HEK293 (cell line): ENCODE data around the gene CBFA2T2.
A peak's percentile ranks its signal among the peaks of the same experiment; 100 is the strongest.

Source experiments
- CTCF ChIA-PET: fragments of 350-600 bp; formaldehyde crosslinking; extraction: SDS; loops from one replicate; lab custom pipeline; 2021; ENCODE audit warnings: antibody characterized with exemption; lab: Yijun Ruan, JAX
- POLR2A ChIA-PET: fragments of 300-600 bp; formaldehyde crosslinking; extraction: SDS; loops from one replicate; lab custom pipeline; 2020; ENCODE audit warnings: antibody characterized with exemption, inconsistent platforms; lab: Yijun Ruan, JAX
- H3K27ac ChIP-seq: fragments of 200-500 bp; sonication (Bioruptor generic); 2 replicates; pipeline ENCODE4 v1.5.1; 2014; ENCODE audit warnings: low read depth, low read length, control low read depth, inconsistent platforms; ENCODE audit errors: extremely low read depth
- H3K36me3 ChIP-seq, 2 experiments: fragments of 200-500 bp in 1 of 2; sonication (Bioruptor generic) in 1 of 2; 1 replicate in 1 of 2; 2 replicates in 1 of 2; pipeline ENCODE4 v1.5.1; 2014 to 2017; ENCODE audit warnings: inconsistent platforms in 2 of 2, low read length in 2 of 2; ENCODE audit not compliant: control insufficient read depth in 2 of 2, insufficient read depth in 1 of 2
- H3K4me1 ChIP-seq: fragments of 200-500 bp; sonication (Bioruptor generic); 2 replicates; pipeline ENCODE4 v1.5.1; 2014; ENCODE audit warnings: mild to moderate bottlenecking, low read length, inconsistent platforms; ENCODE audit not compliant: control insufficient read depth, insufficient read depth
- H3K4me3 ChIP-seq: 2 replicates; pipeline ENCODE4 v1.5.1; 2011; ENCODE audit warnings: low read depth, mild to moderate bottlenecking, control low read depth, low read length, moderate library complexity
- H3K9me3 ChIP-seq: fragments of 200-500 bp; sonication (Bioruptor generic); 2 replicates; pipeline ENCODE4 v1.5.1; 2014; ENCODE audit warnings: low read depth, low read length, inconsistent platforms; ENCODE audit not compliant: control insufficient read depth, insufficient read depth
- HOXC10 ChIP-seq: sonication (generic); formaldehyde crosslinking; IDR thresholded peaks from 2 replicates; pipeline ENCODE4 v1.8.1; 2023; ENCODE audit warnings: mild to moderate bottlenecking, missing genetic modification reagents
- OSR2 ChIP-seq: fragments of 450-650 bp; formaldehyde crosslinking; IDR thresholded peaks from 2 replicates; pipeline ENCODE4 v1.5.1; 2016; ENCODE audit warnings: missing biosample characterization, missing genetic modification characterization
- OVOL3 ChIP-seq: fragments of 450-650 bp; formaldehyde crosslinking; IDR thresholded peaks from 2 replicates; pipeline ENCODE4 v1.5.1; 2016; ENCODE audit warnings: missing biosample characterization, missing genetic modification characterization
- PRDM1 ChIP-seq: fragments of 450-650 bp; formaldehyde crosslinking; IDR thresholded peaks from 2 replicates; pipeline ENCODE4; 2016; ENCODE audit warnings: missing biosample characterization, missing genetic modification characterization
- SCRT2 ChIP-seq: fragments of 450-650 bp; formaldehyde crosslinking; IDR thresholded peaks from 2 replicates; pipeline ENCODE4 v1.5.1; 2016; ENCODE audit warnings: missing biosample characterization, missing genetic modification characterization
- ZBTB17 ChIP-seq: fragments of 450-650 bp; formaldehyde crosslinking; IDR thresholded peaks from 2 replicates; pipeline ENCODE4 v1.5.1; 2016; ENCODE audit warnings: missing biosample characterization, missing genetic modification characterization
- ZBTB20 ChIP-seq: fragments of 450-650 bp; formaldehyde crosslinking; IDR thresholded peaks from 2 replicates; pipeline ENCODE4 v1.5.1; 2016; ENCODE audit warnings: missing biosample characterization, missing genetic modification characterization
- ZIC2 ChIP-seq: fragments of 450-650 bp; formaldehyde crosslinking; IDR thresholded peaks from 2 replicates; pipeline ENCODE4 v1.5.1; 2016; ENCODE audit warnings: missing biosample characterization, missing genetic modification characterization
- ZNF121 ChIP-seq: fragments of 450-650 bp; formaldehyde crosslinking; IDR thresholded peaks from 2 replicates; pipeline ENCODE4 v1.5.1; 2016; ENCODE audit warnings: missing biosample characterization, missing genetic modification characterization
- ZNF146 ChIP-seq: fragments of 450-650 bp; formaldehyde crosslinking; IDR thresholded peaks from 2 replicates; pipeline ENCODE4 v1.5.1; 2016; ENCODE audit warnings: missing biosample characterization, missing genetic modification characterization
- ZNF341 ChIP-seq: fragments of 450-650 bp; formaldehyde crosslinking; IDR thresholded peaks from 2 replicates; pipeline ENCODE4; 2016; ENCODE audit warnings: low read depth, missing biosample characterization, missing genetic modification characterization
- ZNF366 ChIP-seq: fragments of 450-650 bp; formaldehyde crosslinking; conservative IDR thresholded peaks from 2 replicates; pipeline ENCODE4 v1.5.1; 2016; ENCODE audit warnings: missing biosample characterization, missing genetic modification characterization
- ZNF473 ChIP-seq: fragments of 450-650 bp; formaldehyde crosslinking; IDR thresholded peaks from 2 replicates; pipeline ENCODE4 v1.5.1; 2017; ENCODE audit warnings: missing biosample characterization, missing genetic modification characterization
- ZNF510 ChIP-seq: fragments of 450-650 bp; formaldehyde crosslinking; IDR thresholded peaks from 2 replicates; pipeline ENCODE4 v1.5.1; 2018; ENCODE audit warnings: mild to moderate bottlenecking, missing genetic modification characterization, missing biosample characterization; ENCODE audit not compliant: insufficient replicate concordance
- ZNF701 ChIP-seq: fragments of 450-650 bp; formaldehyde crosslinking; IDR thresholded peaks from 2 replicates; pipeline ENCODE4 v1.5.1; 2016; ENCODE audit warnings: missing biosample characterization, missing genetic modification characterization
- ZNF777 ChIP-seq: fragments of 450-650 bp; formaldehyde crosslinking; IDR thresholded peaks from 2 replicates; pipeline ENCODE4 v1.5.1; 2017; ENCODE audit warnings: missing biosample characterization, missing genetic modification characterization, borderline replicate concordance
- ZNF837 ChIP-seq: fragments of 450-650 bp; formaldehyde crosslinking; IDR thresholded peaks from 2 replicates; pipeline ENCODE4 v1.5.1; 2016; ENCODE audit warnings: missing biosample characterization, missing genetic modification characterization
- TF ChIP-seq, protein P1 (sequence below): fragments of 450-650 bp; formaldehyde crosslinking; optimal IDR thresholded peaks from 2 replicates; pipeline ENCODE3; 2016; ENCODE audit warnings: missing biosample characterization, mild to moderate bottlenecking, missing genetic modification characterization
- TF ChIP-seq, protein P2 (sequence below): fragments of 450-650 bp; formaldehyde crosslinking; IDR thresholded peaks from 2 replicates; pipeline ENCODE4 v1.5.1; 2016; ENCODE audit warnings: missing biosample characterization, missing genetic modification characterization

CBFA2T2 gene

DNA sequence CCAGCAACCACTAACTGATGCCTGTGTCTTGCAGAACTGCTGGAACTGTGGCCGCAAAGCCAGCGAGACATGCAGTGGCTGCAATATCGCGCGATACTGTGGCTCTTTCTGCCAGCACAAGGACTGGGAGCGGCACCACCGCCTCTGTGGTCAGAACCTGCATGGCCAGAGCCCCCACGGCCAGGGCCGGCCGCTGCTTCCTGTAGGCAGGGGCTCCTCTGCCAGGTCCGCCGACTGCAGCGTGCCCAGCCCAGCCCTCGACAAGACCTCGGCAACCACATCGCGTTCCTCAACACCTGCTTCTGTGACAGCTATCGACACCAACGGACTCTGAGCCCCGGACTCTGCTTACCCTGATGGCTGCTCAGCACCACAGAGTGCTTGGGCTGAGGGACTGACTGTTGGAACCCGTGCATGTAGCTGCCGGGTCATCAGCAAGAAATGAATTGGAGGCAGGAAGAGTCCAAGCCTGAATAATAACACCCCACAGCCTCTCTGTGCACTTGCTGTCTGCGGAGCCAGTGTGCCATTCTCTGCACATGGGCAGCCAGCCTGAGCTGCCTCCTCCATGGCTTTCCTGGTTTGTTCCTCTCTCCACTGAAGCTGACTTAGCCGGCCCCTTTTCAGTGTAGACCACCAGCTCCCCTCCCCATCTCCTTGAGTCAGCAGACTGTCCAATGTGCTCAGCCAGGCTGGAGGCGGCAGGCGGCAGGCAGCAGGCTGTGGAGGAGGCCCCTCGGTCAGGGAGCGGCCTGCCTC, 154.6 kb downstream of the CBFA2T2 start (continued):
- TF ChIP-seq ZNF701 (no peak), ZNF146 (tag by site-specific recombination) (no peak), ZNF341 (tag by site-specific recombination) (no peak), OVOL3 (tag by site-specific recombination) (no peak), ZNF837 (no peak), ZNF777 (tag by site-specific recombination) (no peak), ZNF473 (tag by site-specific recombination) (no peak), ZNF121 (tag by site-specific recombination) (no peak), ZNF366 (tag by site-specific recombination) (no peak)

DNA sequence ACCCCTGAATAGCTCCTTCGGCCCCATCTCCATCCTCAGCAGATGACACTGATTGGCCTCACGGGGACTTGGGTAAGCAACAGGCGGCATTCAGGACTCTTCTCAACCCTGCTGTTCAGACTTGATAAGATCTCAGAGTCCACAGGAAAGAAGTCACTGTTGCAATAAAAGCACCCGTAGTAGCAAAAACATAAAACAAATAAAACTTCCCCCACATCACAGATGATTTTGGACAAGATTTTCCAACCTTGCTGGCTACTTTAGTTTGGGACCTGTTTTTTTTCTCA, 155.1 kb downstream of the CBFA2T2 start:
- Histone ChIP-seq H3K36me3 (peaks cover 8 to 44% of the 10 kb centered on the region in 2 experiments; a peak in 2 of 3 replicates), H3K9me3 (no peaks in the 10 kb centered on the region), H3K27ac (no peak overlapping the region), H3K4me3 (no peak overlapping the region), H3K4me1 (no peaks in the 10 kb centered on the region)
- ChIA-PET CTCF (no interaction called here), POLR2A (no interaction called here)
- 0 out of 2 replicates have a peak, but pooled peaks have one; percentile 17 for TF ChIP-seq ZBTB17
- no peak for TF ChIP-seq HOXC10 (CRISPR knock-in tag)
- TF ChIP-seq SCRT2, result peak; percentile 66
- TF ChIP-seq OSR2 (tag by site-specific recombination), result peak; percentile 33; the same call in 1 of the 2 replicates
- peak; percentile 72 for TF ChIP-seq ZIC2
- TF ChIP-seq, protein P1, sequence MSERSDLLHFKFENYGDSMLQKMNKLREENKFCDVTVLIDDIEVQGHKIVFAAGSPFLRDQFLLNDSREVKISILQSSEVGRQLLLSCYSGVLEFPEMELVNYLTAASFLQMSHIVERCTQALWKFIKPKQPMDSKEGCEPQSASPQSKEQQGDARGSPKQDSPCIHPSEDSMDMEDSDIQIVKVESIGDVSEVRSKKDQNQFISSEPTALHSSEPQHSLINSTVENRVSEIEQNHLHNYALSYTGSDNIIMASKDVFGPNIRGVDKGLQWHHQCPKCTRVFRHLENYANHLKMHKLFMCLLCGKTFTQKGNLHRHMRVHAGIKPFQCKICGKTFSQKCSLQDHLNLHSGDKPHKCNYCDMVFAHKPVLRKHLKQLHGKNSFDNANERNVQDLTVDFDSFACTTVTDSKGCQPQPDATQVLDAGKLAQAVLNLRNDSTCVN (tag by site-specific recombination), result no peak
- TF ChIP-seq, all 188 proteins: peak for 4

DNA sequence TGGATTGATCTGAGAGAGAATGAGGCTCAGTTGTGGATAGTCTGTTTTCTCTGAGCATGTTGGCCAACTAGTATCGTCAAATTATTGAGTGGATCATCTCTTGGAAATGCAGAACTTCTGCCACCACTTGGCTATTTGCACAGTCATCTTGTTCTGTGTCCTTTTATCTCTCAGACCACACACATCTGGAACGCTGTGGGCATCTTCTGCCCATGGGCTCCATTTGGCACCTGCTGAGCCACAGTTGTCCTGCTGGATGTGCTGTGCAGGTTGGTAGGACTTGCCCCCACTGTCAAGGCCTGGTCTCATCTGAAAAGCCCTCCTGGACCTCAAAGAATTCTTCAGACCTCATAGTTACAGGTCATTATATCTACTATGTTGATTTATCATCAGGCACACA, 155.5 kb downstream of the CBFA2T2 start:
- ChIA-PET POLR2A (no interaction called here), CTCF (no interaction called here)
- H3K4me1 ChIP-seq, result no peaks in the 10 kb centered on the region
- H3K4me3 ChIP-seq, result no peak overlapping the region
- no peak for TF ChIP-seq ZNF510
- no peak for TF ChIP-seq ZBTB20 (tag by site-specific recombination)
- TF ChIP-seq, protein P2, sequence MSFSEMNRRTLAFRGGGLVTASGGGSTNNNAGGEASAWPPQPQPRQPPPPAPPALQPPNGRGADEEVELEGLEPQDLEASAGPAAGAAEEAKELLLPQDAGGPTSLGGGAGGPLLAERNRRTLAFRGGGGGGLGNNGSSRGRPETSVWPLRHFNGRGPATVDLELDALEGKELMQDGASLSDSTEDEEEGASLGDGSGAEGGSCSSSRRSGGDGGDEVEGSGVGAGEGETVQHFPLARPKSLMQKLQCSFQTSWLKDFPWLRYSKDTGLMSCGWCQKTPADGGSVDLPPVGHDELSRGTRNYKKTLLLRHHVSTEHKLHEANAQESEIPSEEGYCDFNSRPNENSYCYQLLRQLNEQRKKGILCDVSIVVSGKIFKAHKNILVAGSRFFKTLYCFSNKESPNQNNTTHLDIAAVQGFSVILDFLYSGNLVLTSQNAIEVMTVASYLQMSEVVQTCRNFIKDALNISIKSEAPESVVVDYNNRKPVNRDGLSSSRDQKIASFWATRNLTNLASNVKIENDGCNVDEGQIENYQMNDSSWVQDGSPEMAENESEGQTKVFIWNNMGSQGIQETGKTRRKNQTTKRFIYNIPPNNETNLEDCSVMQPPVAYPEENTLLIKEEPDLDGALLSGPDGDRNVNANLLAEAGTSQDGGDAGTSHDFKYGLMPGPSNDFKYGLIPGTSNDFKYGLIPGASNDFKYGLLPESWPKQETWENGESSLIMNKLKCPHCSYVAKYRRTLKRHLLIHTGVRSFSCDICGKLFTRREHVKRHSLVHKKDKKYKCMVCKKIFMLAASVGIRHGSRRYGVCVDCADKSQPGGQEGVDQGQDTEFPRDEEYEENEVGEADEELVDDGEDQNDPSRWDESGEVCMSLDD (tag by site-specific recombination), result no peak
- TF ChIP-seq PRDM1 (tag by site-specific recombination), result no peak
- no peaks in the 10 kb centered on the region for H3K9me3 ChIP-seq
- no peak overlapping the region for H3K27ac ChIP-seq
- H3K36me3 ChIP-seq, result peaks cover 8 to 41% of the 10 kb centered on the region in 2 experiments; a peak in 2 of 3 replicates
